Neuronal stem cell (in vitro differentiated cells): ENCODE data around the gene NADK2.

Experiments
- DNase-seq: peaks from one replicate; pipeline ENCODE4 v3.0.0-alpha.2; 2013; ENCODE audit warnings: low spot score
- H2AFZ ChIP-seq: one replicate; pipeline ENCODE4 v1.6.1; 2013; ENCODE audit warnings: mild to moderate bottlenecking, low read length, inconsistent platforms
- H2AK5ac ChIP-seq: 2 replicates; pipeline ENCODE4 v1.6.1; 2013; ENCODE audit warnings: low read depth, mild to moderate bottlenecking, inconsistent platforms, low read length, moderate library complexity, mixed read lengths
- H2BK120ac ChIP-seq: 2 replicates; pipeline ENCODE4 v1.6.1; 2013; ENCODE audit warnings: low read depth, mild to moderate bottlenecking, inconsistent platforms, low read length, moderate library complexity, mixed read lengths
- H2BK12ac ChIP-seq: one replicate; pipeline ENCODE4 v1.6.1; 2013; ENCODE audit warnings: low read length, inconsistent platforms
- H2BK15ac ChIP-seq: 2 replicates; pipeline ENCODE4 v1.6.1; 2013; ENCODE audit warnings: mild to moderate bottlenecking, low read length, inconsistent platforms, mixed read lengths
- H2BK5ac ChIP-seq: one replicate; pipeline ENCODE4 v1.6.1; 2013; ENCODE audit warnings: inconsistent platforms, mild to moderate bottlenecking, low read length, moderate library complexity
- H3K14ac ChIP-seq: one replicate; pipeline ENCODE4 v1.6.1; 2013; ENCODE audit warnings: low read length, inconsistent platforms
- H3K18ac ChIP-seq: 2 replicates; pipeline ENCODE4 v1.6.1; 2013; ENCODE audit warnings: low read length, inconsistent platforms
- H3K23ac ChIP-seq: 2 replicates; pipeline ENCODE4 v1.6.1; 2013; ENCODE audit warnings: low read depth, mild to moderate bottlenecking, mixed read lengths, low read length, inconsistent platforms; ENCODE audit not compliant: poor library complexity
- H3K27ac ChIP-seq: replicated peaks from 3 replicates; pipeline ENCODE4 v1.5.1; 2013; ENCODE audit warnings: low read length, inconsistent platforms
- H3K27me3 ChIP-seq, 3 experiments: 2 replicates each; pipeline ENCODE4 v1.6.1; 2013; ENCODE audit warnings: low read length in 3 of 3, mild to moderate bottlenecking in 2 of 3, inconsistent platforms in 1 of 3, low read depth in 1 of 3, mixed read lengths in 1 of 3, moderate library complexity in 1 of 3; ENCODE audit not compliant: control insufficient read depth in 3 of 3, insufficient read depth in 3 of 3
- H3K36me3 ChIP-seq, 2 donors: replicated peaks in 1 of 2; 2 replicates each; pipeline ENCODE4 v1.6.1; 2013; ENCODE audit warnings: low read length in 2 of 2; ENCODE audit not compliant: control insufficient read depth in 2 of 2, insufficient read depth in 2 of 2
- H3K4ac ChIP-seq: 2 replicates; pipeline ENCODE4 v1.6.1; 2013; ENCODE audit warnings: inconsistent platforms, mild to moderate bottlenecking, low read length, moderate library complexity
- H3K4me1 ChIP-seq, 2 donors: 1 replicate in 1 of 2; 2 replicates in 1 of 2; pipeline ENCODE4 v1.6.1; 2013; ENCODE audit warnings: low read length in 2 of 2, low read depth in 1 of 2; ENCODE audit not compliant: control insufficient read depth in 2 of 2, insufficient read depth in 1 of 2
- H3K4me2 ChIP-seq: one replicate; pipeline ENCODE4 v1.6.1; 2013; ENCODE audit warnings: mild to moderate bottlenecking, low read length, inconsistent platforms; ENCODE audit not compliant: insufficient read depth, poor library complexity, severe bottlenecking
- H3K4me3 ChIP-seq, 2 donors: 2 replicates each; pipeline ENCODE4 v1.5.1; 2013; ENCODE audit warnings: low read length in 2 of 2, mild to moderate bottlenecking in 2 of 2, inconsistent platforms in 1 of 2, moderate library complexity in 1 of 2
- H3K79me1 ChIP-seq: one replicate; pipeline ENCODE4 v1.6.1; 2013; ENCODE audit warnings: low read depth, mild to moderate bottlenecking, inconsistent platforms, low read length, moderate library complexity
- H3K9ac ChIP-seq: one replicate; pipeline ENCODE4 v1.6.1; 2013; ENCODE audit warnings: mild to moderate bottlenecking, low read depth, low read length, inconsistent platforms; ENCODE audit not compliant: poor library complexity
- H3K9me3 ChIP-seq, 2 donors: replicated peaks in 1 of 2; 2 replicates each; pipeline versions ENCODE3 to v1.6.1; 2013; ENCODE audit warnings: low read length in 2 of 2, mild to moderate bottlenecking in 2 of 2, inconsistent platforms in 1 of 2, low read depth in 1 of 2, mixed read lengths in 1 of 2, moderate library complexity in 1 of 2; ENCODE audit not compliant: control insufficient read depth in 2 of 2, insufficient read depth in 1 of 2
- H4K8ac ChIP-seq: one replicate; pipeline ENCODE4 v1.6.1; 2013; ENCODE audit warnings: low read depth, mild to moderate bottlenecking, inconsistent platforms, low read length, moderate library complexity
- H4K91ac ChIP-seq: one replicate; pipeline ENCODE4 v1.6.1; 2013; ENCODE audit warnings: low read length, low read depth, mild to moderate bottlenecking, inconsistent platforms; ENCODE audit not compliant: poor library complexity
- WGBS, 2 donors: extraction: QIAGEN DNeasy Blood & Tissue Kit; methylation state at CpG; one replicate each; pipeline ENCODE4 v1.1.7; 2013; ENCODE audit warnings: missing lambda C conversion rate in 2 of 2, mixed read lengths in 1 of 2; ENCODE audit not compliant: insufficient read length in 2 of 2, insufficient replicate concordance in 1 of 2; ENCODE audit errors: extremely low coverage in 2 of 2; 5-methylcytosine and 5-hydroxymethylcytosine counted together

The NADK2 gene

DNA sequence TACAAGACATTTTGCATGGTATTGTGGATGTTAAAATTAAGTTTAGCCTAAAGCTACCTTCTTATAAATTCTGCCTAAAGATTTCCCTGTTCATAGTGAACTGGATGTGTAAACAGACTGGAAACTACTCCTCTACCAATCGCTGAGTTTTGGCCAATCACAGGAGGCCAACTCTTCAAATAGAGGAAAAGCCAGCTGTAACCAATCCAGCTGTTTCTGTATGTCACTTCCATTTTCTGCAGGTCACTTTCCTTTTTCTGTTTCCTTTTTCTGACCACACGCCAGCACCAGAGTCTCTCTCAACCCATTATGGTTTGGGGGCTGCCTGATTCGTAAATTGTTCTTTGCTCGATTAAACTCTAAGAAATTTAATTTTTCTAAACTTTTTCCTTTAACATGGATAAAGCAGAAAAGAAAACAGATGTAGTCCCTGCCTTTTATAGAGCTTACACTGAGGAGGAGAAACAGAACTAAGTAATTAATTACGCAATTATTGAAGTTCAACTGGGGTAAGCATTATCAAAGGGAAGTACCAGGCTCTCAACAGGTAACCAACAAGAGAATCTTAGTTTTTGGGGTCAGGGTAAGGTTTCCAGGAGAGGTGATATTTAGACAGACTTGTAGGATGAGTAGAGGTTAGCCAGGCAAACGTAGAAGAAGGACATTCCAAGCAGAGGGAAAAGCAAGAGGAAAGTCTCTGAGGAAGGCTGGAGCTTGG is 32.2 kb upstream of the NADK2 start:
- no peak overlapping the region for H2BK15ac ChIP-seq
- no peaks in the 10 kb centered on the region for H3K79me1 ChIP-seq
- H3K4ac ChIP-seq, result no peak overlapping the region
- no peak overlapping the region for H3K9ac ChIP-seq
- no peak overlapping the region for H3K18ac ChIP-seq
- H4K91ac ChIP-seq, result no peak overlapping the region
- H3K4me2 ChIP-seq, result no peak overlapping the region
- no peak for DNase-seq
- H3K14ac ChIP-seq, result no peak overlapping the region
- no peaks in the 10 kb centered on the region for H3K9me3 ChIP-seq
- H4K8ac ChIP-seq, result no peak overlapping the region
- no peak overlapping the region for H3K27ac ChIP-seq
- no peak overlapping the region for H2BK5ac ChIP-seq
- no peak overlapping the region for H2BK120ac ChIP-seq
- H3K4me3 ChIP-seq, result no peak overlapping the region
- peak overlapping the region; percentile 48 for H2AFZ ChIP-seq
- no peak overlapping the region for H2AK5ac ChIP-seq
- H3K36me3 ChIP-seq, result no peaks in the 10 kb centered on the region
- no peak overlapping the region for H2BK12ac ChIP-seq
- peaks cover 0 to 6% of the 10 kb centered on the region in 2 donors for H3K4me1 ChIP-seq
- no peak overlapping the region for H3K23ac ChIP-seq
- WGBS, 2 donors, result no CpG with 5 or more reads among the region's 6 CpGs
- H3K27me3 ChIP-seq, result no peaks in the 10 kb centered on the region

DNA sequence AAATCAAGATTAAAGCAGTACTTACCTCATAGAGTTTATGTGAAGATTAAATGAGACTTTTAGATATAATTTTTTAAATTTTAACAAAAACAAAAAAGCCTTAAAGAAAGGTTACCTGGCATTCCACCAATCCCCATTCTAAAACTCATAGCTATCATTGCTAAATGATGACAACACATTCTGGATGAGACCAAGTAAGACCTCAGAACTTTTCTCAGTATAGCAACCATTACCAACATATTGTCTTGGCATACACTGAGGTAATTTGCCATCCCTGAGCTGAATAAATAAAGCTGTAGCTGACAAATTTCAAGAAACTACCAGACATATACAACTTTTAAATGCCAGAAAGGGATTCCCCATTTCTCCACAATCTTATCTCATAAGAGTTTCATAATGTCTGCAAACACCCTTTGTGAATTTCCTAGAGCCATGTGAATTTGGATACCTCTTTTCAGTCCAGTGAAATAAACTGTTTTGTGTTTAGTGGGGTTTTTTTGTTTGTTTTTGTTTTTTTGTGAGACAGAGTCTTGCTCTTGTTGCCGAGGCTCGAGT is 30.5 kb upstream of the NADK2 start:
- no peak overlapping the region for H3K18ac ChIP-seq
- no peak overlapping the region for H4K91ac ChIP-seq
- H2BK5ac ChIP-seq, result no peak overlapping the region
- no peak overlapping the region for H4K8ac ChIP-seq
- no peaks in the 10 kb centered on the region for H3K36me3 ChIP-seq
- no peak overlapping the region for H3K14ac ChIP-seq
- no peaks in the 10 kb centered on the region for H3K9me3 ChIP-seq
- no peak for DNase-seq
- H2AFZ ChIP-seq, result no peak overlapping the region
- H3K4me3 ChIP-seq, result no peak overlapping the region
- H3K4me1 ChIP-seq, result peaks cover 0 to 6% of the 10 kb centered on the region in 2 donors
- H2AK5ac ChIP-seq, result no peak overlapping the region
- H2BK12ac ChIP-seq, result no peak overlapping the region
- H3K9ac ChIP-seq, result no peak overlapping the region
- no peak overlapping the region for H3K27ac ChIP-seq
- no CpG with 5 or more reads among the region's 2 CpGs for WGBS, 2 donors
- no peak overlapping the region for H3K23ac ChIP-seq
- H2BK120ac ChIP-seq, result no peak overlapping the region
- no peak overlapping the region for H3K4ac ChIP-seq
- H2BK15ac ChIP-seq, result no peak overlapping the region
- no peaks in the 10 kb centered on the region for H3K79me1 ChIP-seq
- H3K4me2 ChIP-seq, result no peak overlapping the region
- no peaks in the 10 kb centered on the region for H3K27me3 ChIP-seq

DNA sequence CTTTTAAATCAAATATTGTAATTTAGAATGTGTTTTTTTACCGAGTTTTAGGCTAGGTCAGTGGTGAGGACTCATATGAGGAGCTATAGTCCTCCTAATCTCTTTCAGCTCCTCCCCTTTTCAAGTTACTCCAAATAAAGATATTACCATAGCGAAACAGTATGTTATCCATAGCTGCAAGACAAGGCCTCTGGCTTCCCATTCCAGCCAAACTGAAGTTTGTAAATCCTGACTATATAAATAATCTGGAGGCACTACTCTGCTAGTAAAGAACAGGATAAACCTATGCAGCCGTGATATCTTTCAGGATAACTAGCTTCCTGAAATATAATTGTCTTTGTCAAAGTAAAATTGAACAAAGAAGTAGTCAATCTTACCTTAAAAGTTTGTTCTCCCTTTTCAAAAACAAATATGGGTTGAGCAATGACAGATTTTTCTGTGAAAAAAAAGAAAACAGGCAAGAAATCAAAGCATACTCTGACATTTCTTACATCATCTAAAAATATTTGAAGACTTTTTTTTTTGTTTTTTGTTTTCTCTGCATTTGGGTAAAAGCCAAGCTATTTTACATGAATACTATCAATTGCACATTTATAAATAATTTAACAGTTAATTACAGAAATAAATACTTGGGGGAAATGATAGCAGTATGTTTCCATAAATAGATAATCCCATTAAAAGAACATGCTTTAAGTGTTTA is 29.3 kb upstream of the NADK2 start:
- H2BK12ac ChIP-seq, result no peak overlapping the region
- WGBS, 2 donors, result no CpG with 5 or more reads among the region's 3 CpGs
- no peaks in the 10 kb centered on the region for H3K79me1 ChIP-seq
- no peak overlapping the region for H3K14ac ChIP-seq
- H2BK5ac ChIP-seq, result no peak overlapping the region
- H3K18ac ChIP-seq, result no peak overlapping the region
- H3K23ac ChIP-seq, result no peak overlapping the region
- DNase-seq, result no peak
- H3K27ac ChIP-seq, result no peak overlapping the region
- H4K8ac ChIP-seq, result no peak overlapping the region
- no peak overlapping the region for H3K4me2 ChIP-seq
- no peak overlapping the region for H4K91ac ChIP-seq
- no peak overlapping the region for H3K4me3 ChIP-seq
- no peaks in the 10 kb centered on the region for H3K36me3 ChIP-seq
- H2BK120ac ChIP-seq, result no peak overlapping the region
- no peaks in the 10 kb centered on the region for H3K9me3 ChIP-seq
- H3K27me3 ChIP-seq, result no peaks in the 10 kb centered on the region
- no peak overlapping the region for H3K9ac ChIP-seq
- H3K4ac ChIP-seq, result no peak overlapping the region
- no peak overlapping the region for H2BK15ac ChIP-seq
- H2AK5ac ChIP-seq, result no peak overlapping the region
- H3K4me1 ChIP-seq, result peaks cover 0 to 6% of the 10 kb centered on the region in 2 donors
- no peak overlapping the region for H2AFZ ChIP-seq

DNA sequence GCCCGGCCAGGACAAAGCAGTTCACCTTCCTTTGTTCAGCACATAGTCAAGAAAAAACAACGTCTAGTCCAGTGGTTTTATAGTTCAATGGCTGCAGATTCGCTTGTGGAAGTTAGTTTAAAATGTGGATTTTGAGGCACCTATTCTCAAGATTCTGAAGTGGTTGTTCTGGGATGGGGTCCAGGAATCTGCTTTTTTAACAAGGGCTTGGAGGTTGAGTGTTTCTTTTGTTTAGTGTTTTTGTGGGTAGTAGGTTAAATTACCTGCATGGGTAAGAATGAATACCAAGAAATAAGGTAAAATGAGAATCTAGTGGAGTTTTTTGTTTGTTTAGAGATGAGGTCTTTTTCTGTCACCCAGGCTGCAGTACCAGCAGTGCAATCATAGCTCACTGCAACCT is 28.4 kb upstream of the NADK2 start:
- H2AFZ ChIP-seq, result no peak overlapping the region
- DNase-seq, result no peak
- H3K79me1 ChIP-seq, result no peaks in the 10 kb centered on the region
- no peak overlapping the region for H3K4ac ChIP-seq
- H3K4me3 ChIP-seq, result no peak overlapping the region
- peaks cover 0 to 6% of the 10 kb centered on the region in 2 donors for H3K4me1 ChIP-seq
- no peak overlapping the region for H3K23ac ChIP-seq
- H3K18ac ChIP-seq, result no peak overlapping the region
- H4K8ac ChIP-seq, result no peak overlapping the region
- H2BK5ac ChIP-seq, result no peak overlapping the region
- H3K4me2 ChIP-seq, result no peak overlapping the region
- H3K27ac ChIP-seq, result no peak overlapping the region
- H4K91ac ChIP-seq, result no peak overlapping the region
- no peak overlapping the region for H2BK15ac ChIP-seq
- no peak overlapping the region for H3K9ac ChIP-seq
- no CpG with 5 or more reads among the region's 3 CpGs for WGBS, 2 donors
- no peak overlapping the region for H2BK120ac ChIP-seq
- no peak overlapping the region for H3K14ac ChIP-seq
- no peaks in the 10 kb centered on the region for H3K9me3 ChIP-seq
- H2AK5ac ChIP-seq, result no peak overlapping the region
- H3K36me3 ChIP-seq, result no peaks in the 10 kb centered on the region
- no peak overlapping the region for H2BK12ac ChIP-seq
- no peaks in the 10 kb centered on the region for H3K27me3 ChIP-seq
